ENCODE data around the gene UBAP1L.
"Not testable (repeated sequence)": the region's sequence is repeated elsewhere in the genome, so short reads cannot be mapped to it uniquely, and the experiment has no call there.

The UBAP1L gene

DNA sequence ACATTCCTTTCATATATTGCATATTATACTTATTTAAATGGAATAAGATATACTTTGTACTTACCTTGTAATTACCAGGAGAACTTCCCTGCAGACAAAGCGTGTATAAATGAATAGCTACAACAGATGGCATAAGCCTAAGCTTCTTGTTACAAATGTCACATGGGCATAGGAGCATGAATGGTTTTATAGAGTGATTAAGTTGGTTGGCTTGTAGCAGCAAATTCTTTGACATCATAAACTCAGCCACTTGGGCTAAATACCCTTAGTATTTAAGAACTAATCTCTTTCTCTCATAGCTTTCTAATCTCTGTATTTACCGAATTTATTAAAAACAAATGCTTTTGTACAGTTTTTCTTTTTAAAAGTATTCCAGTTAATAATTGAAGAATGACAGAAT lies at the start of gene UBAP1L:
Gene UBAP1L, minus strand, starts transcription at position 115 of the 400 bp plus-strand sequence. CDS start 8,985 bp downstream, outside the sequence.
- no peak for DNase-seq (ENCODE audit: low read depth in 2 of 2)

DNA sequence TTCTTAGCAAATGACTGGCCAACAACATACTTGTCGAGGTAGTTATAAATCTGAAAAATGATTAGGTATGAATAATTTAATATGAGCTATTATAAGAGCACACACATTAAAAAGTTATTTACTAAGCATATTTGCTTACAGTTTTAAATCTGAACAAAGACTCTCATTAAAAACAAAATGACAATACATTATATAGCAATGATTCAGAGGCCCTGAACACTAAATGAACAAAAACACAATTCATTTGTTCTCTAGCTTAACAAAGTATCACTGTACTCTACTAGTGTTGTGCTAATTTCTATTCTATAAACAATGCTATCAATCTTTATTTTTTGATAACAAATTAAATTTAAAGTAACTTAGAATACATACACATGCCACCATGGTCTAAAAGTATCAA lies 49.1 kb upstream of the UBAP1L start:
- DNase-seq (ENCODE audit: low read depth in 2 of 2): no peak

DNA sequence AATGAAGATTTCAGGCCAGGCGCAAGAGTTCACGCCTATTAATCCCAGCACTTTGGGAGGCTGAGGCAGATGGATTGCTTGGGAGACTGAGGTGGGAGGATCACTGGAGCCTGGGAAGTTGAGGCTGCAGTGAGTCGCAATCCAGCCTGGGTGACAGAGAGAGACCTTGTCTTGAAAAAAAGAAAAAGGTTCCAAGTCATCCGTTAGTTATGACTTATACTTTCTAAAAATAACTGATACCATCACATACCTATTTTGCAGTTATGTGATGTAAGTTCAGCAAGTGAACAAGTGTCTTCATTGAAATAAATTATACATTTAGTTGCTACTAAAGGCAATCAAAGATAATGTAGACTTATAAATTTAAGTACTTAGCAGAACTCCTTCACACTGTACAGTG lies 48.0 kb upstream of the UBAP1L start:
- no peak for DNase-seq (ENCODE audit: low read depth in 2 of 2)

DNA sequence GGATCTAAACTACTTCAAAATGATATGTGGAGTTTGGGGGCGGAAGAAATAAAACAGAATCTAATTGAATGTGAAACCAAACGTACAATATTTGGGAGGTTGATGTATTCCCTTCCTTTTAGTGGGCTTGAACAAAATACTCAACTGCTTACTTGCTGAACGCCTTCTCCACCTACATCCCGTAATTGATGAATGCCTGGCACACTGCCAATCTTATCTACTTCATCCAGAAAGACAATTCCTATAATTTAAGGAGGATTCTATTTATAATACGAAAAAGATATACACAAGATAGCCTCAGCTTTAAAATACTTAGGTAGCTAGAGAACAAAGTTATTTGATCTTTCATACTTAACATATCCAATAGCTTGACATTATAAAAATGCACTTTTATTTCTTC lies 41.7 kb upstream of the UBAP1L start:
- DNase-seq (ENCODE audit: low read depth in 2 of 2): no peak

DNA sequence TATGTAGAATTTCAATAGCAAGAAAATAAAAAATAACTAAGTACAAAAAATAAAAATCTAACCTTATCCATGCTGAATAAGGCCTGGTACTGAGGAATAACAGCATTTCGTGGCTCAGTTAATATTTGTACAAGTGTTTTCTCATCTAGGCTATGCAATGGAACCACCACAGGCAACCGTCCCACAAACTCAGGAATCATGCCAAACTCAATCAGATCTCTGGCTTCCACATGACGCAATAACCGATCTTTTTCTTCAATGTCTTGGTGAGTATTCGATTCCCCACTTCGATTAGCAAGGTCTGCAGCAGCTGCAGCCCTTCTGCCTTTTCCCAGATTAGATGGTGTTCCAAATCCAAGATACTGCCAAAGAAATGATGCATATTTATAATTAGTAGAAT lies 39.7 kb upstream of the UBAP1L start:
- DNase-seq (ENCODE audit: low read depth in 2 of 2): no peak

DNA sequence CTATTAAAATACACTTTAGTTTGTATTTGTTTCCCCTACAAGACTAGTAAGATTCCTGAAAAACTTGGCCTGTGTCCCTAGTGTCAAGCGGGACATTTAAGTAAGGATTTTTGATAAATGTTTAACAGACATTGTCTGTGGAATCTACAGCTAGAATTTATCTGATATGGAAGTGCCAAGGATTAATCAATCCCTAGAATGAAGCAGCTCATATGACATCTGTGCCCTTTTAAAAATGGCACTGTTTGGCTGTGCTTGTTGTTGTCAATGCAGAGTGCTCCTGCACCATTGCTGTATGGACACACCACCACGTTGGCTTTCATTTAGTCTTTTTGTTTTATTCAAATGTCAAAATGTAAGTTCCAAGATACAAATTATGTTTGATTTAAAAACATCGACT lies 32.9 kb upstream of the UBAP1L start:
- no peak for DNase-seq (ENCODE audit: low read depth in 2 of 2)

DNA sequence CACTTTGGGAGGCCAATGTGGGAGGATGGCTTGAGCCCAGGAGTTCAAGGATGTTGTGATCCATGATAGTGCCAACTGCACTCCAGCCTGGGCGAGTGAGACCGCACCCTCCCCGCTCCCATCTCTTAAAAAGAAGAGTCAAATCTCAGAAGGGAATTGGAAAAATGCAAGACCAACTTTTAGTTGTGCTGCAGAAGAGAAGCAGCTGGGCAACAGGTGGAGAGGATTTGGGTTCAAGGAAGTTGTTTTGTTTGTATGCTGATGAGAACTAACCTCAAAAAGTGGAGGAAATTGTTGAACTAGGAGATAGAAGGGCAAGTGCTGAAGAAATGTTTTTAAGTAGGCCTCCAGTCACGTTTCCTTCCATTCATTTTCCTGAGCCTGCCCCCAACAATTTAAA lies 31.4 kb upstream of the UBAP1L start:
- no peak for DNase-seq (ENCODE audit: low read depth in 2 of 2)

DNA sequence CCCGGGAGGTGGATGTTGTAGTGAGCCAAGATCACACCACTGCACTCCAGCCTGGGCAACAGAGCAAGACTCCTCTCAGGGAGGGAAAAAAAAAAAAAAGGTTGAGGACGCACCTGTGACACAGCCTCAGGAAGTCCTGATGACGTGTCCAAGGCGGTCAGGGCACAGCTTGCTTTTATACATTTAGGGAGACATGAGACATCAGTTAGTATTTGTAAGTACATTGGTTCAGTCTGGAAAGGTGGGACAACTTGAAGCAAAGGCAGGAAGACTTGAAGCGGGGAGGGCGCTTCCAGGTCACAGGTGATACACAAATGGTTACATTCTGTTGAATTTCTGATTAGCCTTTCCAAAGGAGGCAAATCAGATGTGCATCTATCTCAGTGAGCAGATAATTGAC lies 23.6 kb upstream of the UBAP1L start:
- DNase-seq (ENCODE audit: low read depth in 2 of 2): not testable (repeated sequence)

DNA sequence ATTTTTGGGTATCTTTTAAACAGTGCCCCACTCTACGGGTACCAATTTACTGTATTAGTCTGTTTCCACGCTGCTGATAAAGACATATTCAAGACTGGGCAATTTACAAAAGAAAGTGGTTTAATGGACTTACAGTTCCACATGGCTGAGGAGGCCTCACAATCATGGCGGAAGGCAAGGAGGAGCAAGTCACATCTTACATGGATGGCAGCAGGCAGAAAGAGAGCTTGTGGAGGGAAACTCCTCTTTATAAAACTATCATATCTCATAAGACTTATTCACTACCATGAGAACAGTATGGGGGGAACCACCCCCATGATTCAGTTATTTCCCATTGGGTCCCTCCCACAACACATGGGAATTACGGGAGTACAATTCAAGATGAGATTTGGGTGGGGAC lies 22.9 kb upstream of the UBAP1L start:
- not testable (repeated sequence) for DNase-seq (ENCODE audit: low read depth in 2 of 2)

DNA sequence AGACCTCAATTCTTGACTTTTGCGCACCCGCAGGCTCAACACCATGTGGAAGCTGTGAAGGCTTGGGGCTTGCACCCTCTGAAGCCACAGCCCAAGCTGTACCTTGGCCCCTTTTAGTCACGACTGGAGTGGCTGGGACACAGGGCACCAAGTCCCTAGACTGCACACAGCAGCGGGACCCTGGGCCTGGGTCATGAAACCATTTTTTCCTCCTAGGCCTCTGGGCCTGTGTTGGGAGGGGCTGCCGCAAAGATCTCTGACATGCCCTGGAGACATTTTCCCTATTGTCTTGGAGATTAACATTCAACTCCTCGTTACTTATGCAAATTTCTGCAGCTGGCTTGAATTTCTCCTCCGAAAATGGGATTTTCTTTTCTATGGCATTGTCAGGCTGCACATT lies 22.1 kb upstream of the UBAP1L start:
- DNase-seq (ENCODE audit: low read depth in 2 of 2): not testable (repeated sequence)

DNA sequence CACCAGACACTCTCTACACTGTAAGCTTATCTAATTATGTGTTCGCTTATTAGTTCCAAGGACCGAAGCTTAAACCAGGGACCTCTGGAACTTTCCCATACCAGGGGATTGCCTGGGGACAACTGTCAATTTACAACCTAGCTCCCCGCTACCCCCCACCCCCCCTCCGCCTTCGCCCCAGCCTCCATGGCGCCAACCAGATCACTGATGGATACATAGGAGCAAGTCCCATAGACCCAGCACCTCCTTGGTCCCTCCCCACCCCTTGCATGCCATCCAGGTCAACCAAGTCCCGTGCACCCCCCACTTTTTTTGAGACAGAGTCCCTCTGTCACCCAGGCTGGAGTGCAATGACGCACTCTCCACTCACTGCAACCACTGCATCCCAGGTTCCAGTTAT lies 19.5 kb upstream of the UBAP1L start:
- no peak for DNase-seq (ENCODE audit: low read depth in 2 of 2)

DNA sequence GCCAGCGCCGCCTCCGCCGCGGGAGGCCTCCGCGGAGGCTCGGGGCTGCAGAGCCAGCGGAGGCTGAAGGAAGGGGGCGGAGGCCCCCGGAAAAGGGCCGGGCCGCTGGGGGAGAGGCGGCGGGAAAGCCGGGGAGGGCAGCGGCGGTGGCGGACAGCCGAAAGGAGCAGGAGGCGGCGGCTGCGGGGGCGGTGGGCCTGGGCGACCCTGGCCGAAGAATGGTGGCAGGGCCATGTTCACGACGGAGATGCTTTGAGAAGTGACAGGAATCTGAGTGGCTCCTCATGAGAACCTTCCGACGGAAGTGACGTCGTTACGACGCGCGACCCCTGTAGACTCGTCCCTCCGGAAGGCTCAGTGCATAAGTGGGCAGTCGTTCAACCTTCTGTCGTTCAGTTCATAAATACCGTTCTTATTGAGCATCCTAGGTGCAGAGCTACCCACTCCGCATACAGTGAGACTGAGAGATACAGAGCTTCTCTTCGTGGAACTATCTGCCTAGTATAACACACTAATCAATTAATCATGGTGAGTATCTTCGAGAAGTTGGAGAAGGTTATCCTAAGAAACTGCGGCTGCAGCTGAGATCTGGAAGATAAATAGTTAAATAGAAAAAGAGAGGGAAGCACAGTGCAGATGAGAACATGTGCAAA lies 18.7 kb upstream of the UBAP1L start, which contains the start of gene PDCD7:
Gene PDCD7, minus strand, starts transcription at position 261 of the 653 bp plus-strand sequence. Its CDS starts 27 bp downstream, at position 234.
- peak; percentile 69 to 76 for DNase-seq (ENCODE audit: low read depth in 2 of 2)

DNA sequence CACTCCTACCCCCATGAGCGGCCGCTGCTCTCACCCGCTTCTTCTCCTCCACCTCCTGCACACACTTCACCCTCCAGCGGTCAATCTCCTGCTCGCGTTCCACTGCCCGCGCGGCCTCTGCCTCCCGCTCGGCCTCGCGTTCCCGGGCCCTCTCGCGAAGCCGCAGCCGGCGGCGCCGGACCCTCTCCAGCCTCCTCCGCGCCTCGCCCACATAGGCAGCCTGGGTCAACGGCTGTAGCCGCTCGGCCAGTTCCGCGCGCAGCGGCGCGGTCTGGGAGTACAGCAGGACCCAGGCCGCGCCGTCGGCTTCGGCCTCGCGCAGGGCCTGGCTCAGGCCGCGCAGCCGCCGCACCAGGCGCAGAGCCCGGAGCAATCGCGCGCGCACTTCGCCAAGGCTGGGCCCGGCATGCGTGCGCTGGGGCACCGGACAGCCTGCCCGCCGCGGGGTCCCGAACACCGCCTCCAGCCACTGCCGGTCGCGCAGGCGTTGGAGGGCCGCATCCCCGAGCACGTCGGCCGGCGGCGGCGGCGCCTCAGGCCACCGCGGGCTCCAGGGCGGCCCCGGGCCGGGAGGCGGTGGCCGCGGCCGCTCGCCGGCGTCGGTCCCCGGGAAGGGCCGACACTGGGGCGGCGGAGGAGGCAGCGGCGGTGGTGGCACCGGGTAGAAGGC lies 18.0 kb upstream of the UBAP1L start:
- no peak for DNase-seq (ENCODE audit: low read depth in 2 of 2)

DNA sequence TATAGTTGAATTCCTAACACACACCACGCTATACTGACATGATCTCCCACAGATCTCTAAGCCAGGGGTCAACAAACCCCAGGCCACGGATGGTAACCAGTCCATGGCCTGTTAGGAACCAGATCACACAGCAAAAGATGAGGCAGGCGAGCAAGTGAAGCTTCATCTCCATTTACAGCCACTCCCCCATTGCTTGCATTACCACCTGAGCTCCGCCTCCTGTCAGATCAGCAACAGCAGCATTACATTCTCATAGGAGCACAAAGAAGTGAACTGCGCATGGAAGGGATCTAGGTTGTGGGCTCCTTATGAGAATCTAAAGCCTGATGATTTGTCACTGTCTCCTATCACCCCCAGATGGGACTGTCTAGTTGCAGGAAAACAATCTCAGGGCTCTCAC lies 15.9 kb upstream of the UBAP1L start:
- DNase-seq (ENCODE audit: low read depth in 2 of 2): no peak

DNA sequence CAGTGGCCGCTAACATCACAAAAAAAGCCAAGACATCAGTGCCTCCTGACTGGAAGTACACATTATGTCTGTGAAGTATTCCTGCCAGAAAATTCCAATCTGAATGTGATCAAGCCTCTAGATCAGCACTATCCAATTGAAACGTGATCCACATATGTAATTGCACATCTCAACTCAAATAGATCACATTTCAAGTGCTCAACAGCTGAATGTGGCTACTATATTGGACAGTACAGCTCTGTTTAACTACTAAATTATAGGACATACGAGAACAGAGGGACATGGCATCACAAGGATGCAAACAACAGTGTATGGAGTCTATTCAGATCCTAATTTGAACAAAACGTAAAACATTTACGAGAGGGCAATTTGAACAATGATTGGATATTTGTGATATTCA lies 542 bp upstream of the UBAP1L start:
- DNase-seq (ENCODE audit: low read depth in 2 of 2): no peak

DNA sequence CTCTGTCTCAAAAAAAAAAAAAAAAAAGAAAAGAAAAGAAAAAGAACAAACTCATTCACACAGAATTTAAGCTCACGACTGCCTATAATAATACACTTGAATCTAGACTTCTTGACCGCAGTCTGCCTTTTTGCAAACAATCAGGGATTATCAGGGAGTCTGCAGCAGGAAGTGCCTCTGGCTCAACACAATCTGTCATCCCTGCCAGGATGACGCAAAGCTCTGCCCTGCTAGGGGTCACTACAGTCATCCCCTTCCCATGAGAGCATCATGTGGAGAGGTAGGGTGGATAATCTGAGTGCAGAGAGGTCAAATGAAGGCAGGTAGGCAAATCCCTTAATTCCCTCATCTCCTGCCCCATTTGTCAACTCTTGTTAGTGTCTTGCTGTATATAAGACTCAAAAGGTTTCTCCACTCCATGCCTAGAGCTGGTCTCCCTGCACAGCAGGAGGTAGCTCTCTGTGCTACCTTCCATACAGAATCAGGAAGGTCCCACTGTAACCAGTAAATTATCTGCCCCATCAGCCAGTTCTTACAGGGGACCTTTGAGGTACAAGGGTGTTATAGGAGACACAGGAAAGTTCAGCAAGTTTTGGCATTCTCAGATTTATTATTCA lies 4.2 kb downstream of the UBAP1L start:
- no peak for DNase-seq (ENCODE audit: low read depth in 2 of 2)

DNA sequence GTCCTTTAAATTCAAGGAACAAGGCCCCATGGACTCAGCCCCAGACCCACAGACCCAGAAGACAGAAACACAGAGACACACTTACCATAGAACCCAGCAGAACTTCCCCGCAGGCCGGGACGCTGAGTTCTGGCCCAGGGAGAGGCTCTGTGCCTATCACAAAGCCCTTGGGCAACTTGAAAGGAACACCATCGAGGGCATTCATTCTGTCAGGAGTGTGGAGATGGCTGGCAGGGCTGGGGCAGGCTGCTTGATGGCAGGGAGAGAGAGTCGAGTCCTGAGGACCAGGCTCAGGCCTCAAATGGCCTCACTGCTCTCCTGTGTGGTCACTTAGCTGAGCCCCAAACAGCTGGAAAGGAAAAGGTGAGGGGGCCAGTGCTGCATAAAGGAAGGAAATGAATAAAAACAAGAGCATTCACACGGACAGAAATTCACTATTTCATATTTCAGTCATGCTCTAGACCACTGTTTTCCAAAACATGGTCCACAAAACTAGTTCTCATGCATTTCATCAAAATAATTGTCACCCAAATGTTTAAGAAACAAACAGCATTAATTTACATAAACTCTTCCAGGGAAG lies 8.9 kb downstream of the UBAP1L start:
- no peak for DNase-seq (ENCODE audit: low read depth in 2 of 2)

DNA sequence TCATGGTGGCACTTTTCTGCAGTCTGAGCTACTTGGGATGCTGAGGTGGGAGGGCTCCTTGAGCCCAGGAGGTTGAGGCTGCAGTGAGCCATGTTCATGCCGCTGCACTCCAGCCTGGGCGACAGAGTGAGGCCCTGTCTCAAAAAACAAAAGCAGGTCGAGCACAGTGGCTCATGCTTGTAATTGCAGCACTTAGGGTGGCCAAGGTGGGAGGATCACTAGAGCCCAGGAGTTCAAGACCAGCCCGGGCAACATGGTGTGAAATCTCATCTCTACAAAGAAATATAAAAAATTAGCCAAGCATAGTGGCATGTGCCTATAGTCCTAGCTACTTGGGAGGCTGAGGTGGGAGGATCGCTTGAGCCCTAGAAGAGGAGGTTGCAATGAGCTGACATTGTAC lies 10.0 kb downstream of the UBAP1L start:
- no peak for DNase-seq (ENCODE audit: low read depth in 2 of 2)

DNA sequence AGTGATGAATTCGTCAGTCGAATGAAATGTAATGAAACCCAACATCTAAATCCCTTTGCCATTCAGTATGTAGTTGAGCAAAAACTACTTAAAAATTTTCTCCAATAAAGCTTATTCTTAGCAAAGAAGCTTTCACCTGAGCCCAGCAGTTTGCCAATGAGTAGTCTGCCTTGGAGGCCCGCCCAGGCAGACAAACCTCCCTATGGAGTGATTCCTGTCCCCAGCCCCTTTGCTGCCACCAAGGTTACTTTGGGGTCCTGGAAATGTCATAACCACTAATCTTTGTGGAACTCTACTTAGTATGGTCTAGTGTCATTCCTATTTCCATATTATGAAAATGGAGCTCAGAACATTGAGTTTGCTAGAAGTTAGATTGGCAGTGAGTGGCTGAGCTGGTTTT lies 12.1 kb downstream of the UBAP1L start:
- DNase-seq (ENCODE audit: low read depth in 2 of 2): no peak

DNA sequence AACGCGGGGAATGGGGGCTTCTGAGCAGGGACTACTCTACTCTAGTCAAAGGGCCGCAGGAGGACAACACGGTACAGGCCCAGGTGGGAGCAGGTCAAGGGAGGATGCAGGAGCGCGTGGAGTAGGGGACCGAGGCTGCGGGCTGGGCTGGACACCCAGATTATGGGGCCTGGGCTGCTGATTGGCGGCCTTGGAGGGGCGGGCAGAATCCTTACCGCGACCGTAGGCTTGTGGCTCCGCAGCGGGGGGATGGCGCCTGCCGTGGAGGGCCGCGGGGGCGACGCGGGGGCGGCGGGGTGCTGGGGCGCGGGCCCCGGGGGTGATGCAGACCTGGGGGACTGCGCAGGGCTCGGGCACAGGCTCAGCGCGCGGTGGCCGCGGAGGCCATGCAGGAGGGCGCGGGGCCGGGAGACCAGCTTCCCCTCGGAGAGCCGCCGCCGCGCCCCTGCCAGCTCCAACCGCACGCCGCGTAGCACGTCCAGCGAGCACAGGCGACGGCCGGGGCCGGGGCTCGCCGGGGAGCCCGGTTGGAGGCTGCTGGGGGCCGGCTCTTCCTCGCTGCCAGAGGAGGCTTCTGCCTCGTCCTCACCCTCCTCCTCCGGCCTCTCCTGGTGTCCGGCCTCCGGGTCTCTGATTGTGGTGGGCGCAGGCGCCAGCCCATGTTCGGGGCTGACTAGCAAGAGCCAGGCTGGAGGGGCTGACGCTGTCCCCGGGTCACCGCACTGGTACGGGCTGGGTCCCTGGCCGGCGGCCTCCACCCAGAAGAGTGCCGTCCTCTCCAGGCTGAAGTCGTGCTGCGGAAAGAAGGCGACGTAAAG lies 12.9 kb downstream of the UBAP1L start:
- DNase-seq (ENCODE audit: low read depth in 2 of 2): no peak

DNA sequence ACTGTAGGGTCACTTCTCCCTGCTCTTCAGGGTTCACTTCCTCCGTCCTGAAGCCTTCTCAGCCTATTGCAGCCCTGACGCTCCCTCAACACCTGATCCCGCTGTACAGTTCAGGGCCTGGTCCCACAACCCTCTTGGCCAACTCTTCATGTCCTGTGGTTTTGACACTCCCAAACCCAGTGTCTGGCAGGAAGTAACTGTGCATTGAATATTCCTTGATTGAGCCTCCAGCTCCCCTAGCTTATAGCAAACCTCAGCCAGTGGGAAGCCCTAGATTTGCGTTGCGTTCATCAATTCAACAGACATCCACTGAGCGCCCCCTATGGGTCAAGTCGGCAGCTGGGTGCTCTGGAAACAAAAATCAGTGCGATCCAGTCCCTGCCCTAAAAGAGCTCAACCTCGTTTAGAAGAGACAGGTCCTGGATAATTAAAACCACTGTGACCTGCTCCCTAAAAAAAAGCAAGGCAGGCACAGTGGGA lies 13.5 kb downstream of the UBAP1L start:
- no peak for DNase-seq (ENCODE audit: low read depth in 2 of 2)

DNA sequence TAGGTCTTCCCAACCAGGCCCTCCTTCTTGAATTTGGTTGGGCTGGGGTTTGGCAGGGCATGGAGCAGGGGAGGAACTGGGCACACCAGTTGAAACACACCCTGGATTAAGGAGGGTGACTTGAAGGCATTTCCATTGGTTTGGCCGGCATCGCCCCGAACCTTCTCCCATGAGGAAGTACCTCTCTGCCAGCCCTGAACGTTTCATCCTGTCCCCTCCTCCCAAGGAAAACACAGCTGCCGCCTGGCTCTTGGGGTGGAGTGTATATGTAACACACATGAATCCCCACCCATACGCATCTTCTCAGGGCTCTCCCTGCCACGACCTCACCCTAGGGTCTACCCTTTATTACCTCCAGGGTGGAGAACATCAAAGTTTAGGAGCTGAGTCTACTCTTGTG lies 14.6 kb downstream of the UBAP1L start:
- DNase-seq (ENCODE audit: low read depth in 2 of 2): no peak

Measured in activated CD8-positive, alpha-beta memory T cell treated with anti-CD3 and anti-CD28 coated beads for 4 hours (primary cell).